Astrocyte of the cerebellum (primary cell): Measurements from ENCODE around the gene GRID1.

ENCODE experiments used
- DNase-seq: peaks from one replicate; pipeline ENCODE4 v3.0.0-alpha.2; 2011; ENCODE audit warnings: low read depth
- H3K4me3 ChIP-seq: 2 replicates; pipeline ENCODE4 v1.5.1; 2011; ENCODE audit warnings: mild to moderate bottlenecking, low read depth, low read length, moderate library complexity
- CTCF ChIP-seq: IDR thresholded peaks from 2 replicates; pipeline ENCODE4 v1.5.1; 2012; ENCODE audit warnings: low read length, low read depth, moderate library complexity, mild to moderate bottlenecking; ENCODE audit errors: missing control alignments
- in situ Hi-C: cut with HindIII; loops from 2 replicates; pipeline ENCODE4 v1.10.0; 2017; ENCODE audit warnings: low sequenced_read_pairs

The GRID1 gene

GRCh38 chr10:86073199-86073977 is 293.2 kb downstream of the GRID1 start:
- TF ChIP-seq CTCF: no peak
- H3K4me3 ChIP-seq: no peak overlapping the region
- in situ Hi-C loops: no loop called here
- no peak for DNase-seq

GRCh38 chr10:86072413-86072812 is 294.2 kb downstream of the GRID1 start:
- TF ChIP-seq CTCF: no peak
- H3K4me3 ChIP-seq: no peak overlapping the region
- in situ Hi-C loops: no loop called here
- DNase-seq: no peak

- in situ Hi-C loops: no loop called here
- no peak overlapping the region for H3K4me3 ChIP-seq
- TF ChIP-seq CTCF: no peak
- DNase-seq: no peak
Measured at GRCh38 chr10:86071758-86072157, 294.8 kb downstream of the GRID1 start.

GRCh38 chr10:86071145-86071544 is 295.4 kb downstream of the GRID1 start:
- in situ Hi-C loops: no loop called here
- TF ChIP-seq CTCF: no peak
- no peak for DNase-seq
- H3K4me3 ChIP-seq: no peak overlapping the region

GRCh38 chr10:86070278-86070677 is 296.3 kb downstream of the GRID1 start:
- no peak for DNase-seq
- no peak overlapping the region for H3K4me3 ChIP-seq
- in situ Hi-C loops: no loop called here
- no peak for TF ChIP-seq CTCF

- no peak for DNase-seq
- in situ Hi-C loops: no loop called here
- TF ChIP-seq CTCF: no peak
- H3K4me3 ChIP-seq: no peak overlapping the region
Measured at GRCh38 chr10:86068231-86069054, 298.2 kb downstream of the GRID1 start.
